ENCODE data around the gene LINC00632. TPM values are rescaled to one million over a fixed set of nuclear protein-coding genes. Genes with fewer than 3 reads are reported as not detected.
A peak's percentile ranks its signal among the peaks of the same experiment; 100 is the strongest.

LINC00632 gene
- total RNA-seq, 5 donors from 2014 or later (not counting 1 experiment from before 2014, with no cell fraction given), result 1.2 to 7.3 (median 1.7) TPM

DNA sequence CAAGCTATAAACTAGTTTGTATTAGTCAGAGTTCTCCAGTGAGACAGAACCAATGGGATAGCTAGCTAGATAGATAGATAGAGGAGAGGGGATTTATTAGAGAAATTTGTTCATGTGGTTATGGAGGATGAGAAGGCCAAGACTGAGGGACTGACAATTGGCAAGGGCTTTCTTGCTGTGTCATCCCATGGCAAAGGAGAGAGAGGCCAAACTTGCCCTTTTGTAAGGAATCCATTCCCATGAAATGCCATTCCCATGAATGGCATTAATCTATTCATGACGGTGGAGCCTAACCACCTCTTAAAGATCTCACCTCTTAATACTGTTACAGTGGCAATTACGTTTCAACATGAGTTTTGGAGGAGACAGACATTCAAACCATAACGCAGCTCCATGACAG, 58.1 kb downstream of the LINC00632 start:
- H3K36me3 Mint-ChIP-seq, result no peaks in the 10 kb centered on the region
- Histone ChIP-seq H3K4me3 (ENCODE audit: control insufficient read depth in 1 of 2, extremely low read depth in 1 of 2, low read length in 1 of 2) (no peak overlapping the region), H3K9me3 (no peaks in the 10 kb centered on the region), H3K36me3 (ENCODE audit: control insufficient read depth in 2 of 2, extremely low read depth in 1 of 2, insufficient read depth in 1 of 2, low read length in 1 of 2) (no peaks in the 10 kb centered on the region), H3K4me1 (ENCODE audit: control insufficient read depth in 1 of 2, extremely low read depth in 1 of 2, insufficient read depth in 2 of 2, low read length in 2 of 2) (peaks cover 0 to 5% of the 10 kb centered on the region in 2 experiments), H3K27ac (ENCODE audit: low read length) (no peak overlapping the region), H3K27me3 (replicated peaks in 1 of 2; ENCODE audit: control insufficient read depth in 2 of 2, extremely low read depth in 1 of 2, insufficient read depth in 2 of 2, low read length in 1 of 2) (peaks cover 2 to 10% of the 10 kb centered on the region in 2 experiments)
- no peak overlapping the region for H3K4me3 Mint-ChIP-seq
- no CpG with 5 or more reads among the region's 3 CpGs for WGBS (ENCODE audit: insufficient coverage)
- POLR2A ChIA-PET, result no interaction called here
- CTCF ChIA-PET, result interaction anchor here in 1 of 2 donors (0.7 to 1.4 kb wide), 5 partner anchors 9 to 26 kb away, joined by 3 to 10 read pairs (median 5); no protein-coding TSS in a partner anchor
- DNase-seq (no peak), ATAC-seq (replicated peaks in 1 of 4) (no peak)
- no peaks in the 10 kb centered on the region for H3K9me3 Mint-ChIP-seq
- no peak overlapping the region for H3K27ac Mint-ChIP-seq
- peaks cover 12 to 32% of the 10 kb centered on the region in 2 donors for H3K27me3 Mint-ChIP-seq
- H3K4me1 Mint-ChIP-seq, result peaks cover 9 to 15% (median 10%) of the 10 kb centered on the region in 3 donors

DNA sequence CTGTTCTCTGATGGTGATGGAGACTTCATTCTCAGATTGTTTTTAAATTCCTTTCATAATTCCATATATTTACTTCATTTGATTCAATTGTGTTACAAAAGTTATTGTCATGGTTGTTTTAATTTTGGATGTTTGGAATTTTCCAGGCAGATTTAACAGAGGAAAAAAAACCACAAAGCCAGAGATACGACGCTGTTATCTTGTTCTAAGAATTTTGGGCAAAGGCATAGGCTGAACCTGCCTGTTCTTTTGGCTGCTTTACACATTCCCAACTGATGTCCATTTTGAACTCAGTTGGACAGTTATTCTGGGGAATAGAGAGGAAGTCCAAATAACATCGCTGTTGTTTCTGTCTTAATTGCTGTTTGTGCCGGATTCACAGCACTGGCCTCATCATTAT, 65.7 kb downstream of the LINC00632 start:
- H3K27ac Mint-ChIP-seq, result no peak overlapping the region
- ChIA-PET CTCF (no interaction called here), POLR2A (no interaction called here)
- no peak for DNase-seq
- H3K9me3 Mint-ChIP-seq, result no peaks in the 10 kb centered on the region
- no CpG with 5 or more reads among the region's 4 CpGs for WGBS (ENCODE audit: insufficient coverage)
- ATAC-seq (replicated peaks in 1 of 4), result no peak
- H3K27me3 Mint-ChIP-seq, result peaks cover 0 to 11% of the 10 kb centered on the region in 2 donors
- no peak overlapping the region for H3K27ac ChIP-seq (ENCODE audit: low read length)
- H3K9me3 ChIP-seq, result no peaks in the 10 kb centered on the region
- no peaks in the 10 kb centered on the region for H3K27me3 ChIP-seq (replicated peaks in 1 of 2; ENCODE audit: control insufficient read depth in 2 of 2, extremely low read depth in 1 of 2, insufficient read depth in 2 of 2, low read length in 1 of 2)
- no peaks in the 10 kb centered on the region for H3K36me3 Mint-ChIP-seq
- no peaks in the 10 kb centered on the region for H3K4me1 Mint-ChIP-seq
- H3K36me3 ChIP-seq (ENCODE audit: control insufficient read depth in 2 of 2, extremely low read depth in 1 of 2, insufficient read depth in 1 of 2, low read length in 1 of 2), result no peaks in the 10 kb centered on the region
- no peak overlapping the region for H3K4me3 Mint-ChIP-seq
- no peak overlapping the region for H3K4me3 ChIP-seq (ENCODE audit: control insufficient read depth in 1 of 2, extremely low read depth in 1 of 2, low read length in 1 of 2)
- no peaks in the 10 kb centered on the region for H3K4me1 ChIP-seq (ENCODE audit: control insufficient read depth in 1 of 2, extremely low read depth in 1 of 2, insufficient read depth in 2 of 2, low read length in 2 of 2)

DNA sequence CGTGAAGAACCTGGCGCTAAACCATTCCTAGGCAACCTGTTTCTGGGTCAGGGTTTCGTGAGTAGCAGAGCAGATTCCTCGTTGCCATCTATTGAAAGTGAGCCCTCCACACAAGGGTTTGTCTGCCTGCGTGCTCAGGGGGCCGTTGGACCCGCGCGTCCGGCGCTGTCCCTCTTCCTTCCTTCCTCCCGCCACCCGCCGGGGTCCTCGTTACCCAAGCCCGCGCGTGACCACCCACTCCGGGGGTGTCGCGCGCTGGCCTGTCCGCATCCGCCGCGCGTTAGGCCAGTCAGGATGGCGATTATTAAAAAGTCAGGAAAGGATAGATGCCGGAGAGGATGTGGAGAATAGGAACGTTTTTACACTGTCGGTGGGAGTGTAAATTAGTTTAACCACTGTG, 66.8 kb downstream of the LINC00632 start:
- H3K36me3 ChIP-seq (ENCODE audit: control insufficient read depth in 2 of 2, extremely low read depth in 1 of 2, insufficient read depth in 1 of 2, low read length in 1 of 2), result no peaks in the 10 kb centered on the region
- POLR2A ChIA-PET, result no interaction called here
- no peaks in the 10 kb centered on the region for H3K9me3 Mint-ChIP-seq
- 100% methylated on average over 1 of the region's 31 CpGs for WGBS (ENCODE audit: insufficient coverage)
- no peak overlapping the region for H3K27ac ChIP-seq (ENCODE audit: low read length)
- H3K9me3 ChIP-seq, result no peaks in the 10 kb centered on the region
- peaks cover 0 to 11% of the 10 kb centered on the region in 2 donors for H3K27me3 Mint-ChIP-seq
- CTCF ChIA-PET, result no interaction called here
- no peak for ATAC-seq (replicated peaks in 1 of 4)
- no peak overlapping the region for H3K4me3 ChIP-seq (ENCODE audit: control insufficient read depth in 1 of 2, extremely low read depth in 1 of 2, low read length in 1 of 2)
- no peaks in the 10 kb centered on the region for H3K4me1 ChIP-seq (ENCODE audit: control insufficient read depth in 1 of 2, extremely low read depth in 1 of 2, insufficient read depth in 2 of 2, low read length in 2 of 2)
- H3K4me1 Mint-ChIP-seq, result no peaks in the 10 kb centered on the region
- H3K27ac Mint-ChIP-seq, result no peak overlapping the region
- H3K27me3 ChIP-seq (replicated peaks in 1 of 2; ENCODE audit: control insufficient read depth in 2 of 2, extremely low read depth in 1 of 2, insufficient read depth in 2 of 2, low read length in 1 of 2), result no peaks in the 10 kb centered on the region
- no peak for DNase-seq
- H3K36me3 Mint-ChIP-seq, result no peaks in the 10 kb centered on the region
- H3K4me3 Mint-ChIP-seq, result no peak overlapping the region

DNA sequence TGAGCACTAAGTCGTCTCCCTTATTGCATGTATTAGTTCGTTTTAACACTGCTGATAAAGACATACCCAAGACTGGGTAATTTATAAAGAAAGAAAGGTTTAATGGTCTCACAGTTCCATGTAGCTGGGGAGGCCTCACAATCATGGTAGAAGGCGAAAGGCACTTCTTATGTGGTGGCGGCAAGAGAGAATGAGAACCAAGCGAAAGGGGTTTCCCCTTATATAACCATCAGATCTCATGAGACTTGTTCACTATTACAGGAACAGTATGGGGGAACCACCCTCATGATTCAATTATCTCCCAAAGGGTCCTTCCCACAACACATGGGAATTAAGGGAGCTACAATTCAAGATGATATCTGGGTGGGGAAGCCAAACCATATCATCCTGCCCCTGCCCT, 85.1 kb downstream of the LINC00632 start:
- Mint-ChIP-seq H3K36me3 (no peaks in the 10 kb centered on the region), H3K9me3 (no peaks in the 10 kb centered on the region), H3K4me1 (no peaks in the 10 kb centered on the region), H3K27ac (no peak overlapping the region), H3K27me3 (peaks cover 0 to 13% of the 10 kb centered on the region in 2 donors), H3K4me3 (no peak overlapping the region)
- H3K4me1 ChIP-seq (ENCODE audit: control insufficient read depth in 1 of 2, extremely low read depth in 1 of 2, insufficient read depth in 2 of 2, low read length in 2 of 2), result no peaks in the 10 kb centered on the region
- H3K36me3 ChIP-seq (ENCODE audit: control insufficient read depth in 2 of 2, extremely low read depth in 1 of 2, insufficient read depth in 1 of 2, low read length in 1 of 2), result no peaks in the 10 kb centered on the region
- no CpG with 5 or more reads among the region's 5 CpGs for WGBS (ENCODE audit: insufficient coverage)
- no peak overlapping the region for H3K4me3 ChIP-seq (ENCODE audit: control insufficient read depth in 1 of 2, extremely low read depth in 1 of 2, low read length in 1 of 2)
- DNase-seq (no peak), ATAC-seq (replicated peaks in 1 of 4) (no peak)
- no peaks in the 10 kb centered on the region for H3K27me3 ChIP-seq (replicated peaks in 1 of 2; ENCODE audit: control insufficient read depth in 2 of 2, extremely low read depth in 1 of 2, insufficient read depth in 2 of 2, low read length in 1 of 2)
- POLR2A ChIA-PET, result no interaction called here
- H3K27ac ChIP-seq (ENCODE audit: low read length), result no peak overlapping the region
- CTCF ChIA-PET, result interaction anchor here in 1 of 2 donors (1.0 kb wide), 1 partner anchor 29 kb away, joined by 3 read pairs; no protein-coding TSS in a partner anchor
- H3K9me3 ChIP-seq, result no peaks in the 10 kb centered on the region

DNA sequence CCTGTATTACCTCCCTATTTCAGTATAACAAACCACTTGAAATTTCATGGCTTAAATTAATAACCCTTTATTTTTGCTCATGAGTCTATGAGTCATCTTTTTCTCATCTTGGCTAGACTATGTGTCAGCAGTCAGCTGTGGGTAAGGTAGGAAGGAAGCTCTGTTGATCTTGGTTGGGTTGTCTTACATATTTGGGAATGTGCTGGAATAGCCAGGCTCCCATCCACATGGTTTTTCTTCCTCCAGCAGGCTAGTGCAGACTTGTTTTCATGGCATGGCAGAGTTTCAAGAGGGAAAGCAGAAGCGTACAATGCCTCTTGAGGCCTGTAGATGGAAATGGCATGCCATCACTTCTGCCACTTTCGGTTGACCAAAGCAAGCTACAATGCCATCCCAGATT, 89.7 kb downstream of the LINC00632 start:
- Mint-ChIP-seq H3K4me3 (no peak overlapping the region), H3K27ac (no peak overlapping the region), H3K4me1 (no peaks in the 10 kb centered on the region), H3K27me3 (peaks cover 0 to 11% of the 10 kb centered on the region in 2 donors), H3K9me3 (no peaks in the 10 kb centered on the region), H3K36me3 (no peaks in the 10 kb centered on the region)
- H3K4me3 ChIP-seq (ENCODE audit: control insufficient read depth in 1 of 2, extremely low read depth in 1 of 2, low read length in 1 of 2), result no peak overlapping the region
- ChIA-PET POLR2A (no interaction called here), CTCF (no interaction called here)
- no peak overlapping the region for H3K27ac ChIP-seq (ENCODE audit: low read length)
- ATAC-seq (replicated peaks in 1 of 4) (no peak), DNase-seq (no peak)
- H3K4me1 ChIP-seq (ENCODE audit: control insufficient read depth in 1 of 2, extremely low read depth in 1 of 2, insufficient read depth in 2 of 2, low read length in 2 of 2), result no peaks in the 10 kb centered on the region
- H3K36me3 ChIP-seq (ENCODE audit: control insufficient read depth in 2 of 2, extremely low read depth in 1 of 2, insufficient read depth in 1 of 2, low read length in 1 of 2), result no peaks in the 10 kb centered on the region
- no peaks in the 10 kb centered on the region for H3K27me3 ChIP-seq (replicated peaks in 1 of 2; ENCODE audit: control insufficient read depth in 2 of 2, extremely low read depth in 1 of 2, insufficient read depth in 2 of 2, low read length in 1 of 2)
- no CpG with 5 or more reads among the region's 2 CpGs for WGBS (ENCODE audit: insufficient coverage)
- H3K9me3 ChIP-seq, result no peaks in the 10 kb centered on the region

DNA sequence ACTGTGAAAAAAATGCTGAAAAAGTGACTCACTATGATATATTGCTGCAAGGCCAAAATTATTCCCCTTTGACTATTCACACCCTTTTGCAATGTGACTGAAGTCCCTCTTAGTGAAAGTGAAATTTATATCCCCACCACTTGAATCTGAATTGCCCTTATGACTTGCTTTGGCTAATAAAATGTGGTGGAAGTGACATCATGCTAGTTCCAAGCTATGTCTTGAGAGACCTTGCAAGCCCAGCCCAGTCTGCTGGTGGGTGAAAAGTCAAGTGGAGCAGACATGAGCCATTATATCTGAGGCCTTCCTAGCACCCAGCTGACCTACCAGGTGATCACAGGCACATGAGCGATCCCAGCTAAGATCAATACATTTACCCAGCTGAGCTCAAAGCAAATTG, 94.7 kb downstream of the LINC00632 start:
- H3K4me3 Mint-ChIP-seq, result no peak overlapping the region
- DNase-seq (no peak), ATAC-seq (replicated peaks in 1 of 4) (no peak)
- Histone ChIP-seq H3K4me1 (ENCODE audit: control insufficient read depth in 1 of 2, extremely low read depth in 1 of 2, insufficient read depth in 2 of 2, low read length in 2 of 2) (no peaks in the 10 kb centered on the region), H3K4me3 (ENCODE audit: control insufficient read depth in 1 of 2, extremely low read depth in 1 of 2, low read length in 1 of 2) (no peak overlapping the region), H3K27me3 (replicated peaks in 1 of 2; ENCODE audit: control insufficient read depth in 2 of 2, extremely low read depth in 1 of 2, insufficient read depth in 2 of 2, low read length in 1 of 2) (no peaks in the 10 kb centered on the region), H3K9me3 (no peaks in the 10 kb centered on the region), H3K27ac (ENCODE audit: low read length) (no peak overlapping the region), H3K36me3 (ENCODE audit: control insufficient read depth in 2 of 2, extremely low read depth in 1 of 2, insufficient read depth in 1 of 2, low read length in 1 of 2) (no peaks in the 10 kb centered on the region)
- H3K9me3 Mint-ChIP-seq, result peaks cover 5 to 12% (median 8%) of the 10 kb centered on the region in 3 donors
- POLR2A ChIA-PET, result no interaction called here
- H3K4me1 Mint-ChIP-seq, result no peaks in the 10 kb centered on the region
- no peak overlapping the region for H3K27ac Mint-ChIP-seq
- CTCF ChIA-PET, result no interaction called here
- H3K36me3 Mint-ChIP-seq, result no peaks in the 10 kb centered on the region
- WGBS (ENCODE audit: insufficient coverage), result no CpG with 5 or more reads among the region's 1 CpG
- H3K27me3 Mint-ChIP-seq, result peaks cover 0 to 10% of the 10 kb centered on the region in 2 donors

DNA sequence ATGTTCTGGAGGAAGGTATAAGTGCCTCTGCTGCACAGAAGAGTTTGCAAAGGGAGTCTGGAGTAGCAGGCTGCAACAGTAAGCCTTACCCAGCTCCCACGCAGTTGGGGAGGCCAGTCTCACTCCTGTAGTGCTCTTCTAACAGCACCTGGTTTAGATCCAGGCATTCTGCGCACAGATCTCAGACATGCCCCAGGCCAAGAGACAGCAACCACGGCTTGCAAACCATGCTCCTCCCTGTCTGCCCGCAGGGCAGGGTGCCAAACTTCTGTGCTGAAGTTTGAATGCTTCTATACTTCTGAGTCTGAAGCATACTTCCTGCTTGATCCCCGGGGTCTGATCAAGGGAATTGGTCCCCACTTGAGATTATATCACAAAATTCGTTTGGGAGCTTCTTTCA, 106.3 kb downstream of the LINC00632 start:
- no peak overlapping the region for H3K4me3 ChIP-seq (ENCODE audit: control insufficient read depth in 1 of 2, extremely low read depth in 1 of 2, low read length in 1 of 2)
- Mint-ChIP-seq H3K9me3 (peaks cover 12 to 23% (median 13%) of the 10 kb centered on the region in 3 donors), H3K36me3 (no peaks in the 10 kb centered on the region), H3K27ac (no peak overlapping the region), H3K4me1 (no peaks in the 10 kb centered on the region), H3K27me3 (peaks cover 0 to 24% of the 10 kb centered on the region in 2 donors), H3K4me3 (no peak overlapping the region)
- DNase-seq (peak in 2 of 35 experiments; percentile 0 to 1), ATAC-seq (replicated peaks in 1 of 4) (no peak)
- CTCF ChIA-PET, result interaction anchor here in 1 of 2 donors (0.6 kb wide), 1 partner anchor 439 kb away, joined by 3 read pairs; no protein-coding TSS in a partner anchor
- WGBS (ENCODE audit: insufficient coverage), result 0% methylated on average over 2 of the region's 6 CpGs
- H3K36me3 ChIP-seq (ENCODE audit: control insufficient read depth in 2 of 2, extremely low read depth in 1 of 2, insufficient read depth in 1 of 2, low read length in 1 of 2), result no peaks in the 10 kb centered on the region
- POLR2A ChIA-PET, result interaction anchor here in 1 of 2 donors (0.6 kb wide), 1 partner anchor 57 kb away, joined by 3 read pairs; no protein-coding TSS in a partner anchor
- H3K4me1 ChIP-seq (ENCODE audit: control insufficient read depth in 1 of 2, extremely low read depth in 1 of 2, insufficient read depth in 2 of 2, low read length in 2 of 2), result no peaks in the 10 kb centered on the region
- H3K27me3 ChIP-seq (replicated peaks in 1 of 2; ENCODE audit: control insufficient read depth in 2 of 2, extremely low read depth in 1 of 2, insufficient read depth in 2 of 2, low read length in 1 of 2), result no peaks in the 10 kb centered on the region
- H3K27ac ChIP-seq (ENCODE audit: low read length), result no peak overlapping the region
- no peaks in the 10 kb centered on the region for H3K9me3 ChIP-seq
